PFSK-1 (cell line): Measurements from ENCODE around the gene COX6B2.

Experiments used
- FOXP2 ChIP-seq: optimal IDR thresholded peaks from 2 replicates; pipeline ENCODE3; 2011; ENCODE audit warnings: borderline replicate concordance, control low read depth, inconsistent platforms; ENCODE audit not compliant: insufficient read depth; ENCODE audit errors: extremely low read length, extremely low read depth
- POLR2AphosphoS5 ChIP-seq: IDR thresholded peaks from 2 replicates; pipeline ENCODE4 v1.6.1; 2012; ENCODE audit warnings: low read depth, mild to moderate bottlenecking, control low read depth, low read length, moderate library complexity
- REST ChIP-seq, 2 experiments: IDR thresholded peaks; 2 replicates each; pipeline versions ENCODE4 v1.6.1 to v1.8.0; 2011 to 2012; ENCODE audit warnings: low read depth in 2 of 2, low read length in 2 of 2, control low read depth in 1 of 2, inconsistent platforms in 1 of 2, mild to moderate bottlenecking in 1 of 2, moderate library complexity in 1 of 2; ENCODE audit not compliant: insufficient read depth in 1 of 2
- SIN3A ChIP-seq: IDR thresholded peaks from 2 replicates; pipeline ENCODE4 v1.6.1; 2012; ENCODE audit warnings: mild to moderate bottlenecking, low read length, moderate library complexity, borderline replicate concordance; ENCODE audit not compliant: insufficient read depth
- TAF1 ChIP-seq: IDR thresholded peaks from 2 replicates; pipeline ENCODE4 v1.6.1; 2012; ENCODE audit warnings: low read length, control low read depth, borderline replicate concordance; ENCODE audit not compliant: insufficient read depth

The COX6B2 gene

GRCh38 chr19:55302318-55302703, 52.2 kb downstream of the COX6B2 start:
- TF ChIP-seq REST (IDR thresholded peaks at IDR 0.05; ENCODE audit: insufficient read depth in 1 of 2, low read depth in 2 of 2, low read length in 2 of 2), result no peak
- no peak for TF ChIP-seq POLR2AphosphoS5
- no peak for TF ChIP-seq SIN3A
- TF ChIP-seq FOXP2, result no peak
- TF ChIP-seq TAF1, result no peak

- TF ChIP-seq REST (IDR thresholded peaks at IDR 0.05; ENCODE audit: insufficient read depth in 1 of 2, low read depth in 2 of 2, low read length in 2 of 2), result no peak
- TF ChIP-seq POLR2AphosphoS5, result peak; percentile 59
- TF ChIP-seq TAF1, result 0 out of 2 replicates have a peak, but pooled peaks have one; percentile 28
Observed at GRCh38 chr19:55301459-55302317, 52.8 kb downstream of the COX6B2 start.

- TF ChIP-seq POLR2AphosphoS5 (no peak), TAF1 (no peak), REST (IDR thresholded peaks at IDR 0.05; ENCODE audit: insufficient read depth in 1 of 2, low read depth in 2 of 2, low read length in 2 of 2) (no peak)
Observed at GRCh38 chr19:55300886-55301458, 53.5 kb downstream of the COX6B2 start.

GRCh38 chr19:55299991-55300390, 54.5 kb downstream of the COX6B2 start:
- TF ChIP-seq SIN3A, result no peak
- TF ChIP-seq REST (IDR thresholded peaks at IDR 0.05; ENCODE audit: insufficient read depth in 1 of 2, low read depth in 2 of 2, low read length in 2 of 2), result no peak
- no peak for TF ChIP-seq FOXP2
- TF ChIP-seq TAF1, result no peak
- TF ChIP-seq POLR2AphosphoS5, result no peak
